ENCODE measurements around the gene ZNF296.

The ZNF296 gene

DNA sequence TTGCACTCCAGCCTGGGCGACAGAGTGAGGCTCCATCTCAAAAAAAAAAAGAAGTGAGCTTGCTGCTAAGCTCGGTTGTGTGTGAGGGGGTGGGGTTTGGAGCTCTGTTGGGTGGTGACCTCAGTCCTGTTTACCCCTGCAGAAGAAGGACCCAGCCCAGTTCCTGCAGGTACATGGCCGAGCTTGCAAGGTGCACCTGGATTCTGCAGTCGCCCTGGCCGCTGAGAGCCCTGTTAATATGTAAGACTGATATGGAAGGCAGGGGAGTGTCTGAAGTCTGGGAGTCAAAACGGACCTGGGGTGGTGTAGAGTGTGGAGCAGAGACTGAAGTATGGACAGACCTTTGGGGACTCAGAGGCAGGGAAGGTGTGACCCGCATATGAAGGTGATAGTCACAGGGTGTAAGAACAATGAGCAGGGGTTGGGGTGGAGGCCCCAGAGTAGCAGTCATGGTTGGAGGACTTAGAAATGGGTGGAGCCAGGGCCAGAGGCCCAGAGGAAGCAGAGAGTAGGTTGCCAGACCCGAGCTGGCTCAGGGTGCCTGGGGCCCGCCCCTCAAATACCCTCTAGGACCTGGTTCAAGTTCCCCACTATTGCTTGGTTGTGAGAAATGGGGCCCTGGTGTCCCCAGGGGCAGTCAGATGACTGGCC, 24.2 kb downstream of the ZNF296 start:
- TF ChIP-seq, protein P1, sequence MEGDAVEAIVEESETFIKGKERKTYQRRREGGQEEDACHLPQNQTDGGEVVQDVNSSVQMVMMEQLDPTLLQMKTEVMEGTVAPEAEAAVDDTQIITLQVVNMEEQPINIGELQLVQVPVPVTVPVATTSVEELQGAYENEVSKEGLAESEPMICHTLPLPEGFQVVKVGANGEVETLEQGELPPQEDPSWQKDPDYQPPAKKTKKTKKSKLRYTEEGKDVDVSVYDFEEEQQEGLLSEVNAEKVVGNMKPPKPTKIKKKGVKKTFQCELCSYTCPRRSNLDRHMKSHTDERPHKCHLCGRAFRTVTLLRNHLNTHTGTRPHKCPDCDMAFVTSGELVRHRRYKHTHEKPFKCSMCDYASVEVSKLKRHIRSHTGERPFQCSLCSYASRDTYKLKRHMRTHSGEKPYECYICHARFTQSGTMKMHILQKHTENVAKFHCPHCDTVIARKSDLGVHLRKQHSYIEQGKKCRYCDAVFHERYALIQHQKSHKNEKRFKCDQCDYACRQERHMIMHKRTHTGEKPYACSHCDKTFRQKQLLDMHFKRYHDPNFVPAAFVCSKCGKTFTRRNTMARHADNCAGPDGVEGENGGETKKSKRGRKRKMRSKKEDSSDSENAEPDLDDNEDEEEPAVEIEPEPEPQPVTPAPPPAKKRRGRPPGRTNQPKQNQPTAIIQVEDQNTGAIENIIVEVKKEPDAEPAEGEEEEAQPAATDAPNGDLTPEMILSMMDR (IDR thresholded peaks at IDR 0.05; ENCODE audit: low read depth, low read length), result no peak
- no peak overlapping the region for H3K4me3 ChIP-seq (ENCODE audit: low read depth, low read length)

DNA sequence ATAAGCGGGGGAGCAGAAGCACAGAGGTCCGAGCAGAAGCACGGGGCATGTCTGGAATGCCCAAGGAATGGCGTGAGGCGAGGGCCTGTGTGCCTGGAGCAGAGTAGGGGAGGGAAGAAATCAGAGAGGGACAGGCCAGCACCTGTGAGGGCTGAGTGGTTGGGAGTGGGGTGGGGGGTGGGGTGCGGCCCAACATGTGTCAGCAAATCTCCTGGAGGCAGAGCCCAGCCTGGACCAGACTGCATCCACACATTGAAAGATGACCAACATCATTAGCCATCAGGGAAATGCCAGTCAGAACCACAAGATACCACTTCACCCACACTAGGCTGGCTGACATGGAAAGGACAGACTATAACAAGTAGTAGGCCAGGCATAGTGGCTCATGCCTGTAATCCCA, 26.2 kb downstream of the ZNF296 start:
- TF ChIP-seq, protein P1 (IDR thresholded peaks at IDR 0.05; ENCODE audit: low read depth, low read length), result no peak

DNA sequence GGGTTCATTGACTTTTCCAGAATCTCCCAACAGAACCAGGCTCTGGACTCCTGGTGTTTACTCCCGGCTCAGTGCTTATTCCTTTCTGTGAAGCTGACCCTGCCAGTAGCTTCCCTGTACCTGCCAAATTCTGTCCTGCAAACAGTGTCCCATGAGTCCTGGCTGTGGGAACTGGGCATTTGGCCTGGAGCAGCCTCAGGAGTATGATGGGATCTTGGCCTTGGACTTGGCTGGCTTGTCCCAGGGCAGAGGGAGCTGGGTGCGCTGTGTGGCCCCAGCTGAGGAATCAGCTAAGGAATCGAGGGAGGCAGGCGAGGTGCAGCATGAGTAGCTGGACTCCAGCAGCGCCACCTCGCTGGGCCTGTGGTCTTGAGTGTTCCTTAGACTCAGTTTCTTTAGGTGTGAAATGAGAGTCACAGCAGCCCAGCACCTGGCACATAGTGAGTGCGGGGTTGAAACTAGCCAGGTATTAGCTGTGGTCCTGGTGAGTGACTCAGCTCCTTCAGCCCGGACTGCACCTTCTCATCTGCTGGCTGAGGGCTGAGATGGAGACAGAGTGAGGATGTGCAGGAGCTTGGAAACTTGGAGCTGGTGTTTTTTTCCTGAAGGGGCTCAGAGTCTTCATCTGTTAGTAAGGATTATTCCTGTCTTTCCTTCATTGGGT, 27.1 kb downstream of the ZNF296 start:
- TF ChIP-seq, protein P1 (IDR thresholded peaks at IDR 0.05; ENCODE audit: low read depth, low read length), result no peak
- H3K4me3 ChIP-seq (ENCODE audit: low read depth, low read length), result no peak overlapping the region

More for the DNA sequence above, 26.2 kb downstream of the ZNF296 start:
- H3K4me3 ChIP-seq (ENCODE audit: low read depth, low read length), result no peak overlapping the region

DNA sequence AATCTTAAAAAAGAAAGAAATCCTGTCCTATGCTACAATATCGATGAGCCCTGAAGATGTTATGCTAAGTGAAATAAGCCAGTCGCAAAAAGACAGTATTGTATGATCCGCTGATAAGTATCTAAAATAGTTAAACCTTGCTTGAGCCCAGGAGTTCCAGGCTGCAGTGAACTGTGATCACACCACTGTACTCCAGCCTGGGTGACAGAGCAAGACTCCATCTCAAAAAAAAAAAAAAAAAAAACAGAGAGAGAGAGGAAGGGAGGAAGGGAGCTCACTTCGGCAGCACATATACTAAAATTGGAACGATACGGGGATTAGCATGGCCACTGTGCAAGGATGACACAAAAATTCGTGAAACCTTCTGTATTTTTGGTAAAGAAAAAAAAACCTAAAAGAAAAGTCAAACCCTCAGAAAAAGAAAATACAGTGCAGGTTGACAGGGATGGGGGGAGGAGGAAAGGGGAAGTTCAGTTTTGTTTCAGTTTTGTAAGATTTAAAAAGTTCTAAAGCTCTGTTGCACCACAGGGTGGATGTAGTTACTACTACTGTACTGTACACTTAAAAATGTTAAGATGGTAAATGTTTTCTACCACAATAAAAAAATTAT, 29.0 kb downstream of the ZNF296 start:
- no peak overlapping the region for H3K4me3 ChIP-seq (ENCODE audit: low read depth, low read length)
- TF ChIP-seq, protein P1 (IDR thresholded peaks at IDR 0.05; ENCODE audit: low read depth, low read length), result no peak

DNA sequence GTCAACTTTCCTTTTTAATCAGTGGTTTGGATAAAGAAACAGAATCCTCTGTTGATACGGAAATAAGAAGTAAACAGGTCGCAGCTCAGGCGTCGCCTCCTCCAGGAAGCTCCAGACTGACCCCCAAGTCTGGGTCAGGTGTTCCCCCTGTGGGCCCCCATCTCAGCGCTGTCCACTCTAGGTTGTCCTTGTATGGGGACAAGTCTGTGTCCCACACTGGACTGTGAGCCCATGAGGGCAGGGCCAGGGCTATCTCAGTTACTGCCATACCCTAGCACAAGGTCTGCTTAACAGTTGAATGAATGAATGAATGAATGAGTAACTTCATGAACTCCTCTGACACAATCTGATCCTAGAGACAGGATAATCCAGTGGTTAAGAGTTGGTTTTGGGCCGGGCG, 29.9 kb downstream of the ZNF296 start:
- TF ChIP-seq, protein P1 (IDR thresholded peaks at IDR 0.05; ENCODE audit: low read depth, low read length), result no peak
- H3K4me3 ChIP-seq (ENCODE audit: low read depth, low read length), result no peak overlapping the region

DNA sequence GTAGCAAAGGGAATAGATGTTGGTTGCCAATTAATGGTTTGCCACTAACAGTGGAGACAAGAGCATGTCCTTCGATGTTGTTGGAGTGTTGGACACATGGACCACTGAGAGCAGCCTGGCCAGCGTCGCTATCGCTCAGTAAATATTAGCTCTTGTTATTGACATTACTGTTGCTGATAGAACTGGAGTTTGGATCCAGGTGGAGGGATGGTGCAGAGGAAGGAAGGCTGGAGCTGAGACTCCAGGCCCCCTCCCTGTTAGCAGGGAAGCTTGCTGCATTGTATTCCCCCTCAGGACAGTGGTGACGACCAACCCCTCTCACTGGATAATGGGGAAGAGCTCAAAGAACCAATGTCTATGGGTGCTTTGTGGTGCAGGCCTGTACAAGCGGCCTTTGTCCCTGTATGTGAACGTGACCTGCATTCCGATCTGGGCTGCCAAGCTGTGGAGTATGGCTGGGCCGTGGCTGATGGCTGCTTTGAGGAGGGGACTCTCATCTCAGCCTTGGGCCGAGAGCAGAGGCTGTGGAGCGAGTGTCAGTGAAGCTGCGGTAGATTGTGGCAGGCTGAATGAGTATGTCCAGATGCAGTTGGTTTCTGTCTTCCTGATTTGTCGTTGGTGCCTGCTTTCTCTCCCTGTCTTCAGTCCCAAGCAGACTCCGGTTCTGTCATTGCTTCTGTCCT, 30.5 kb downstream of the ZNF296 start:
- TF ChIP-seq, protein P1 (IDR thresholded peaks at IDR 0.05; ENCODE audit: low read depth, low read length), result no peak

More for the DNA sequence above, 30.5 kb downstream of the ZNF296 start:
- no peak overlapping the region for H3K4me3 ChIP-seq (ENCODE audit: low read depth, low read length)

Measured in WI38 (cell line).